Fibroblast of lung (primary cell): ENCODE results near the gene SLC4A8.

Experiments
- EZH2 ChIP-seq: IDR thresholded peaks from 2 replicates; pipeline ENCODE4 v1.5.1; 2012; ENCODE audit warnings: low read length, control low read depth, mild to moderate bottlenecking; ENCODE audit errors: missing control alignments
- TF ChIP-seq, protein P1 (sequence below), 2 donors: IDR thresholded peaks in 1 of 2; conservative IDR thresholded peaks in 1 of 2; 1 replicate in 1 of 2; 2 replicates in 1 of 2; pipeline ENCODE4 v1.5.1; 2011 to 2012; ENCODE audit warnings: low read length in 2 of 2, control low read depth in 1 of 2, inconsistent platforms in 1 of 2, low read depth in 1 of 2, mild to moderate bottlenecking in 1 of 2

GRCh38 chr12:51460519-51460918 is 35.9 kb downstream of the SLC4A8 start:
- TF ChIP-seq, protein P1, sequence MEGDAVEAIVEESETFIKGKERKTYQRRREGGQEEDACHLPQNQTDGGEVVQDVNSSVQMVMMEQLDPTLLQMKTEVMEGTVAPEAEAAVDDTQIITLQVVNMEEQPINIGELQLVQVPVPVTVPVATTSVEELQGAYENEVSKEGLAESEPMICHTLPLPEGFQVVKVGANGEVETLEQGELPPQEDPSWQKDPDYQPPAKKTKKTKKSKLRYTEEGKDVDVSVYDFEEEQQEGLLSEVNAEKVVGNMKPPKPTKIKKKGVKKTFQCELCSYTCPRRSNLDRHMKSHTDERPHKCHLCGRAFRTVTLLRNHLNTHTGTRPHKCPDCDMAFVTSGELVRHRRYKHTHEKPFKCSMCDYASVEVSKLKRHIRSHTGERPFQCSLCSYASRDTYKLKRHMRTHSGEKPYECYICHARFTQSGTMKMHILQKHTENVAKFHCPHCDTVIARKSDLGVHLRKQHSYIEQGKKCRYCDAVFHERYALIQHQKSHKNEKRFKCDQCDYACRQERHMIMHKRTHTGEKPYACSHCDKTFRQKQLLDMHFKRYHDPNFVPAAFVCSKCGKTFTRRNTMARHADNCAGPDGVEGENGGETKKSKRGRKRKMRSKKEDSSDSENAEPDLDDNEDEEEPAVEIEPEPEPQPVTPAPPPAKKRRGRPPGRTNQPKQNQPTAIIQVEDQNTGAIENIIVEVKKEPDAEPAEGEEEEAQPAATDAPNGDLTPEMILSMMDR (conservative IDR thresholded peaks at IDR 0.05 in 1 of 2, IDR thresholded peaks at IDR 0.05 in 1 of 2; ENCODE audit: low read depth in 1 of 2, low read length in 2 of 2), result no peak
- TF ChIP-seq EZH2, result no peak
